Bone marrow (tissue), 2 donors: ENCODE results near the gene SLC34A1.

Experiments
- DNase-seq, 2 donors: peaks; one replicate each; lab custom pipeline; 2025; lab: John Stamatoyannopoulos, UW

The SLC34A1 gene

GRCh38 chr5:177446200-177447065, 62.2 kb downstream of the SLC34A1 start, which contains the start of gene PRR7:
TSS of gene PRR7 (plus strand) at chr5:177446814. CDS start at chr5:177455068, 8,254 bp downstream.
- DNase-seq: peak; percentile 18 to 23

- DNase-seq: no peak
These were observed 62.9 kb downstream of the SLC34A1 start for GRCh38 chr5:177447066-177447610.

- DNase-seq: peak in 1 of 2 donors; percentile 36
These were observed 63.5 kb downstream of the SLC34A1 start for GRCh38 chr5:177447611-177448243.
